DND-41 (cell line): ENCODE data around the gene NR1H4.

Experiments
- CTCF ChIP-seq: IDR thresholded peaks from 2 replicates; pipeline ENCODE4 v1.5.1; 2012; ENCODE audit warnings: borderline replicate concordance, low read length, moderate library complexity, mild to moderate bottlenecking; ENCODE audit not compliant: poor library complexity, severe bottlenecking; ENCODE audit errors: extremely low read depth
- EZH2 ChIP-seq: IDR thresholded peaks from 3 replicates; pipeline ENCODE4 v1.6.1; 2012; ENCODE audit warnings: borderline replicate concordance, low read depth, mild to moderate bottlenecking, moderate library complexity, low read length, inconsistent platforms; ENCODE audit not compliant: severe bottlenecking

- TF ChIP-seq CTCF (no peak), EZH2 (no peak)
Observed at GRCh38 chr12:100576331-100577036, 102.8 kb downstream of the NR1H4 start.
